GM10266 (cell line): ENCODE data around the gene RNU4-1.

Source experiments
- DNase-seq: peaks from one replicate; pipeline ENCODE4 v3.0.0; 2012; ENCODE audit errors: extremely low spot score
- TF ChIP-seq, protein P1 (sequence below): IDR thresholded peaks from 2 replicates; pipeline ENCODE4 v1.5.1; 2012; ENCODE audit warnings: mild to moderate bottlenecking, low read depth; ENCODE audit not compliant: control insufficient read depth, insufficient read depth; ENCODE audit errors: missing control alignments

Gene RNU4-1

DNA sequence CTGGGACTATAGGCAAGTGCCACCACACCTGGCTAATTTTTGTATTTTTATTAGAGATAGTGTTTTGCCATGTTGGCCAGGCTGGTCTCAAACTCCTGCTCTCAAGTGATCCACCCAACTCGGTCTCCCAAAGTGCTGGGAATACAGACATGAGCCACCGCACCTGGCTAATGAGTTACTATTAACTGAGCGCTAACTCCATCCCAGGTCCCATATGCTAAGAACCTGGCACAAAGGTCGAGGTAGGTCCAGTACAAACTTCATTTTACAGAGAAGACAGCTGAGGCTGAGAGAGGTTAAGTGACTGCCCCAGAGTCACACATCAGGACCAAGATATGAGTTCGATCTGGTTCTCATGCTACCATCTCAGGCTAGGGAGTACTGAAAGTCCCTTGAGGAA, 39.0 kb upstream of the RNU4-1 start:
- no peak for DNase-seq
- TF ChIP-seq, protein P1, sequence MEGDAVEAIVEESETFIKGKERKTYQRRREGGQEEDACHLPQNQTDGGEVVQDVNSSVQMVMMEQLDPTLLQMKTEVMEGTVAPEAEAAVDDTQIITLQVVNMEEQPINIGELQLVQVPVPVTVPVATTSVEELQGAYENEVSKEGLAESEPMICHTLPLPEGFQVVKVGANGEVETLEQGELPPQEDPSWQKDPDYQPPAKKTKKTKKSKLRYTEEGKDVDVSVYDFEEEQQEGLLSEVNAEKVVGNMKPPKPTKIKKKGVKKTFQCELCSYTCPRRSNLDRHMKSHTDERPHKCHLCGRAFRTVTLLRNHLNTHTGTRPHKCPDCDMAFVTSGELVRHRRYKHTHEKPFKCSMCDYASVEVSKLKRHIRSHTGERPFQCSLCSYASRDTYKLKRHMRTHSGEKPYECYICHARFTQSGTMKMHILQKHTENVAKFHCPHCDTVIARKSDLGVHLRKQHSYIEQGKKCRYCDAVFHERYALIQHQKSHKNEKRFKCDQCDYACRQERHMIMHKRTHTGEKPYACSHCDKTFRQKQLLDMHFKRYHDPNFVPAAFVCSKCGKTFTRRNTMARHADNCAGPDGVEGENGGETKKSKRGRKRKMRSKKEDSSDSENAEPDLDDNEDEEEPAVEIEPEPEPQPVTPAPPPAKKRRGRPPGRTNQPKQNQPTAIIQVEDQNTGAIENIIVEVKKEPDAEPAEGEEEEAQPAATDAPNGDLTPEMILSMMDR, result no peak

DNA sequence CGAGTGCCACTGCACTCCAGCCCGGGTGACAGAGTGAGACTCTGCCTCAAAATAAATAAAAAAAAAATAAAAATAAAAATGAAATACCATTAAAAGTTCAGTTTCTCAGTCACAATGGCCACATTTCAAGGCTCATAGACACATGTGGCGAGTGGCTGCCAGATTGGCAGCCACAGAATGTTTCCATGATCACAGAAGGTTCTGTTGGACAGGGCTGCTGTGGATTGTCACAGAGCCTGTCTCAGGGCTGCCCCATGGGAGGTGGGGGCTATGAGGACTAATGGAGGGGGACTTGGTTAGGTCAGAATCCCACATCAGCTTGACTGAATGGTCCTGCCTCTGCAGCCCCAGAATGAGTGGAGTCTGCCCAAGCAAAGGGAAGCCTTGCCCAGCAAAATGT, 38.4 kb upstream of the RNU4-1 start:
- no peak for DNase-seq
- TF ChIP-seq, protein P1, result no peak

DNA sequence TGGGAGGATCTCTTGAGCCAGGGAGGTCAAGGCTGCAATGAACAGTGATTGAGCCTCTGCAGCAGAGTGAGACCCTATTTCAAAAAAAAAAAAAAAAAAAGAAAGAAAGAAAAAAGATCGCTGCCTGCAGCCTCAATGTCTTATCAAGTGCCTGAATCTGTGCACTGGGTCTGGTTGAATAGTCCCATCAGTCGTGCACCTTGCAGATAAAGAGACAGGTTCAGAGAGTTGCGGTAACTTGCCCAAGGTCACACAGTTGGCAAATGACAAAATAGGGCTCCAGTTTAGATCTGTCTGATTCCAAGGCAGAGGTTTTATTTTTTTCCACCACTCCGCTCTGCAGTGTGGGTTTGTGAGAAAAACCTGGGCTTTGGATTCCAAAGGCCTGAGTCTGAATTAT, 35.2 kb upstream of the RNU4-1 start:
- TF ChIP-seq, protein P1, result no peak
- DNase-seq, result no peak

GRCh38 chr12:120327593-120327992, 34.6 kb upstream of the RNU4-1 start, which contains the start of gene PLA2G1B:
PLA2G1B (minus strand) TSS chr12:120327779; CDS start chr12:120327753, 26 bp downstream.
- TF ChIP-seq, protein P1, result no peak
- DNase-seq, result no peak

GRCh38 chr12:120324841-120325417, 31.9 kb upstream of the RNU4-1 start:
- no peak for DNase-seq
- TF ChIP-seq, protein P1, result no peak

DNA sequence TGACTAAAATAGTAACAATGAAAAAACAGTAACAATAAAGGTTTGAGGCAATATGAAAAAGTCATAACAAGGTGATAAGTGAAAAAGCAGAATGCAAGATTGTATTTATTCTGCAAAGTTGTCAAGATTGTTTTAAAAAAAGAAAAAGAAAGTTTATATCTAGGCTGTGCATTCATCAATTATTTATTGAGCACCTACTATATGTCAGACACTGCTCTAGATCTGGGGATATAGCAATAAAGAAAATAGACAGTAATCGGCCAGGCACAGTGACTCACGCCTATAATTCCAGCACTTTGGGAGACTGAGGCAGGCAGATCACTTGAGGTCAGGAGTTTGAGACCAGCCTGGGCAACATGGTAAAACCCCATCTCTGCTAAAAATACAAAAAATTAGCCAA, 30.7 kb upstream of the RNU4-1 start:
- TF ChIP-seq, protein P1, result no peak
- no peak for DNase-seq

DNA sequence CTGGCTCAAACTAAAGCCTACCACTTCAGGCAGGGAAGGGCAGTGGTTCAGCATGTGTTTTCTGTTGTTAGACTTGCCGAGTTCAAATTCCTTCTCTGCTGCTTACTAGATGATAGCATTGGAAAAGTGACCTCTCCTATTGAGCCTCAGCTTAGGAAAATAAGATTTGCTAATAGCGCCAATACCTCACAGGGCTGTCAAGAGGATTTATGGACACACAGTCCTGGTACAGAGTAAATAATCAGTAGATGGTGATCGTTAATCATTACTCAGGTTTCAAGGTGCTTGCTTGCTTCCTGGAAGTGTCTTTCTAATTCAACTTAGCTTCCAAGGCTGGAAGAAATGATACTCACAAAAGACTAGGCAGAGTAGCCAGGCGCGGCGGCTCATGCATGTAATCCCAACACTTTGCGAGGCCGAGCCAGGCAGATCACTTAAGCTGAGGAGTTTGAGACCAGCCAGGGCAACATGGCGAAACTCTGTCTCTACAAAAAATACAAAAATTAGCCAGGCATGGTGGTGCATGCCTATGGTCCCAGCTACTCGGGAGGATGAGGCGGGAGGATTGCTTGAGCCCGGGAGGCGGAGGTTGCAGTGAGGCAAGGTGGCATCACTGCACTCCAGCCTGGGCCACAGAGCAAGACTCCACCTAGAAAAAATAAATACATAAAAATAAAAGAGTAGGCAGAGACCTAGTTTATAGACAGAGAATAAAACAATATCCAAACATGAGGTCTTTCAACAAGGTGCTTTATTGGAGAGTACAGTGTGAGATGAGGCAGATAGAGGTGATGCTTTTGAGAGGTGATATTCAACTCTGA, 28.6 kb upstream of the RNU4-1 start:
- TF ChIP-seq, protein P1, result no peak
- no peak for DNase-seq
